Naive B cell (primary cell): ENCODE measurements around the gene SHISA7. TPM values are rescaled to one million over a fixed set of nuclear protein-coding genes. Genes with fewer than 3 reads are reported as not detected.
"Not testable (repeated sequence)": the region's sequence is repeated elsewhere in the genome, so short reads cannot be mapped to it uniquely, and the experiment has no call there.

Experiments
- ATAC-seq, 2 donors: fragments of 150-1000 bp; cut with Tn5 transposase; 2 replicates each; pipeline ENCODE4 v1.10.0; 2021; ENCODE audit warnings: low read depth in 2 of 2, mild to moderate bottlenecking in 2 of 2, moderate library complexity in 2 of 2
- DNase-seq: peaks from one replicate; pipeline ENCODE4 v3.0.0; 2022
- H3K27ac Mint-ChIP-seq, 6 donors: one replicate each; pipeline ENCODE4 v1.8.0; 2020 to 2022; ENCODE audit warnings: mild to moderate bottlenecking in 6 of 6, mixed read lengths in 6 of 6, moderate library complexity in 5 of 6, inconsistent platforms in 2 of 6
- H3K27me3 Mint-ChIP-seq, 3 donors: one replicate each; pipeline ENCODE4 v1.8.0; 2021 to 2022; ENCODE audit warnings: mixed read lengths in 3 of 3, mild to moderate bottlenecking in 1 of 3
- H3K36me3 Mint-ChIP-seq, 2 donors: one replicate each; pipeline ENCODE4 v1.8.0; 2020 to 2022; ENCODE audit warnings: mixed read lengths in 2 of 2, inconsistent platforms in 1 of 2, mild to moderate bottlenecking in 1 of 2
- H3K4me1 Mint-ChIP-seq, 3 donors: one replicate each; pipeline ENCODE4 v1.8.0; 2020 to 2022; ENCODE audit warnings: mixed read lengths in 3 of 3, inconsistent platforms in 1 of 3, mild to moderate bottlenecking in 1 of 3, moderate library complexity in 1 of 3
- H3K4me3 Mint-ChIP-seq, 8 donors: one replicate each; pipeline ENCODE4 v1.8.0; 2020 to 2022; ENCODE audit warnings: mild to moderate bottlenecking in 8 of 8, mixed read lengths in 8 of 8, moderate library complexity in 8 of 8, inconsistent platforms in 2 of 8
- H3K9me3 Mint-ChIP-seq, 7 donors: one replicate each; pipeline ENCODE4 v1.8.0; 2020 to 2022; ENCODE audit warnings: mixed read lengths in 7 of 7, mild to moderate bottlenecking in 5 of 7, inconsistent platforms in 2 of 7, moderate library complexity in 1 of 7
- polyA plus RNA-seq, 6 donors: library from polyadenylated mRNA; unstranded; fragments of 300-500 nt; fragmentation: Illumina TruSeq; gene quantifications; one replicate each; pipeline ENCODE4 v1.2.3, GENCODE V29; 2021; ENCODE audit warnings: low read depth in 6 of 6

SHISA7 gene
- polyA plus RNA-seq, 6 donors from 2014 or later: not detected

GRCh38 chr19:55453511-55454260, 10.6 kb upstream of the SHISA7 start:
- DNase-seq (no peak), ATAC-seq (no peak)
- Mint-ChIP-seq H3K36me3 (peaks cover 5 to 33% of the 10 kb centered on the region in 2 donors), H3K27me3 (peaks cover 19 to 36% (median 21%) of the 10 kb centered on the region in 3 donors), H3K4me3 (peak overlapping the region; percentile 12 to 85 (median 54)), H3K27ac (peak overlapping the region in 4 of 6 donors; percentile 10 to 53 (median 32)), H3K9me3 (peaks cover 0 to 3% (median 0%) of the 10 kb centered on the region in 7 donors), H3K4me1 (peaks cover 7 to 32% (median 15%) of the 10 kb centered on the region in 3 donors)

DNA sequence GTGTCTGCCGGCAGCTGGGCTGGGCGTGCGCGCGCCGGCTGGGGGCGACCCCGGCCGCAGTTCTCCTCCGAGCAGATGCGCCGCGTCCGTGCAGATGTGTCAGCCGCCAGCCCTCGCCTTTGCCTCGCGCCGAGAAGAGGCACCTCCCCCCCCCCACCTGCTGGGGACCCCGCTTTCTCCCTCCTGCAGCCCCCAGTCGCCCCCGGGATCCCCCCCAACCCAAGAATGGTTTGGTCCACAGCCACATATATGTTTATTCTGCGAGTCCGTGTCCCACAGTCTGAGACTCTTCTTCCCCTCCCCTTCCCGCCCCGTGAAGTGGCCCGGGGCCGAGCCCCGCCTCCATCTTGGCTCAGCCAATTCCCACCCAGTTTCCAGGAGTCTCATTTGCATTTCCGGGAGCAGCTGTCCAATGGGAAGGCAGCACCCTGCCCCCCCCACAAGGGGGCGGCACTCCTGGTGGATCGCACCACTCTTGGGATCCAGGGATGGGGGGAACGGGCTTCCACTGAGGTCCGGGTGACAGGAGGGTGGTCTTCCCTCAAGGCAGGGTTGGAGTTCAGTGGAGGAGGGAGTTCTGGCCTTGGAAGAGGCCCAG, 9.7 kb upstream of the SHISA7 start:
- H3K9me3 Mint-ChIP-seq: peaks cover 0 to 3% (median 0%) of the 10 kb centered on the region in 7 donors
- DNase-seq (no peak), ATAC-seq (peak; percentile 10 to 17)
- peaks cover 7 to 32% (median 15%) of the 10 kb centered on the region in 3 donors for H3K4me1 Mint-ChIP-seq
- peaks cover 5 to 33% of the 10 kb centered on the region in 2 donors for H3K36me3 Mint-ChIP-seq
- H3K4me3 Mint-ChIP-seq: peak overlapping the region in 6 of 8 donors; percentile 18 to 84 (median 52)
- peaks cover 19 to 36% (median 21%) of the 10 kb centered on the region in 3 donors for H3K27me3 Mint-ChIP-seq
- H3K27ac Mint-ChIP-seq: peak overlapping the region in 1 of 6 donors; percentile 53

DNA sequence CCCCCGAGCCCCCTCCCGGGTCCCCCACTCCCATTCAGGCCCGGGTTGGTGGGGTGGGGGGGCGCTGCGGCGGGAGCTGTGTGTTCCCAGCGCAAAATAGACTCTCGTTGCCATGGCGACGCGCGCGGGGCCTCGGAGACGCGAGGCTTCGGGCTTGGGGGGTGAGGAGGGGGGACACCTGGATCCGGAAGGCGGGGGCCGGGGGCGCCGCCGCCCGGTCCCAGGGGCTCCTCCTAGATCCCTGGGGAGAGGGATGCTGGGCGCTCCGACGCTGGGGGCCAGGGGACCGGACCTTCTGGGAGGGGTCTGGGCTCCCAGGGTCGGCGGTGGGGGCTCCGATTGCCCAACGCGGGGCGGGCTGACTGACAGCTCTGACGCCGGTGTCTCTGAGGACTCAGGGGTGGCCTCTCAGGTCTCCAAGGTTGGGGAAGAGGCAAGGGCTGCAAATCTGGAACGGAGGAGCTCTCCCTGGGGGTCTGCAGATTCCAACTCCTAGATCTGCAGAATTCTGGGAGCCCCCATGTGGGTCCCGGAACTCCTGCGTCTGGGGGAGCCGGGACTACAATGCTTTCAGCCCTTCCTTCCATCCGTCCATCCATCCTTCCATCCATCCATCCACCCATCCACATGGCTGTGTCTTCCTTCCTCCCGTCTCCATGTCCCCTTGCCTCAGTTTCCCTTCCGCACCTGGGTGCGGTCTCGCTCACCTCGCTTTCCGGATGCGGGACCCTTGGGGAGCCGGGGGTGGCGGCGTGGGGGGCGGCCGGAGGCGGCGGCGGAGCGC, 9.1 kb upstream of the SHISA7 start:
- H3K4me3 Mint-ChIP-seq: peak overlapping the region; percentile 15 to 84 (median 81)
- peak; percentile 39 to 44 for ATAC-seq
- peak overlapping the region in 2 of 6 donors; percentile 80 to 95 for H3K27ac Mint-ChIP-seq
- H3K9me3 Mint-ChIP-seq: peaks cover 0 to 3% (median 0%) of the 10 kb centered on the region in 7 donors
- no peak for DNase-seq
- H3K4me1 Mint-ChIP-seq: peaks cover 7 to 32% (median 15%) of the 10 kb centered on the region in 3 donors
- H3K36me3 Mint-ChIP-seq: peaks cover 5 to 33% of the 10 kb centered on the region in 2 donors
- peaks cover 19 to 36% (median 21%) of the 10 kb centered on the region in 3 donors for H3K27me3 Mint-ChIP-seq

GRCh38 chr19:55451163-55451964, 8.3 kb upstream of the SHISA7 start:
- H3K9me3 Mint-ChIP-seq: peaks cover 0 to 3% (median 0%) of the 10 kb centered on the region in 7 donors

GRCh38 chr19:55449469-55449868, 6.4 kb upstream of the SHISA7 start:
- peaks cover 7 to 25% (median 16%) of the 10 kb centered on the region in 3 donors for H3K4me1 Mint-ChIP-seq
- ATAC-seq: no peak
- H3K9me3 Mint-ChIP-seq: peaks cover 0 to 3% (median 0%) of the 10 kb centered on the region in 7 donors
- peak overlapping the region in 1 of 8 donors; percentile 29 for H3K4me3 Mint-ChIP-seq
- peaks cover 31 to 45% (median 34%) of the 10 kb centered on the region in 3 donors for H3K27me3 Mint-ChIP-seq
- no peak for DNase-seq
- peaks cover 5 to 22% of the 10 kb centered on the region in 2 donors for H3K36me3 Mint-ChIP-seq
- no peak overlapping the region for H3K27ac Mint-ChIP-seq

More at GRCh38 chr19:55451163-55451964, 8.3 kb upstream of the SHISA7 start:
- Mint-ChIP-seq H3K4me3 (peak overlapping the region; percentile 41 to 86 (median 84)), H3K4me1 (peaks cover 7 to 32% (median 15%) of the 10 kb centered on the region in 3 donors), H3K27me3 (peaks cover 19 to 36% (median 21%) of the 10 kb centered on the region in 3 donors), H3K27ac (peak overlapping the region in 2 of 6 donors; percentile 80 to 86), H3K36me3 (peaks cover 5 to 33% of the 10 kb centered on the region in 2 donors)
- ATAC-seq (peak; percentile 59 to 61), DNase-seq (no peak)

DNA sequence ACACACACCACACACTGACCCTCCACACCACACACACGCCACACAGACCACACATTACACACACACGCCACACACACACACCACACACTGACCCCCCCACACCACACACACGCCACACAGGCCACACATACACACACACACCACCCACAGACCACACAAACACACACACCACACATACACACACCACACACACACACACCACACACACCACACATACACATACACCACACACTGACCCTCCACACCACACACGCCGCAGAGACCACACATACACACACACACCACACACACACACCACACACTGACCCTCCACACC, 5.0 kb upstream of the SHISA7 start:
- peaks cover 7 to 20% (median 14%) of the 10 kb centered on the region in 3 donors for H3K4me1 Mint-ChIP-seq
- not testable (repeated sequence) for H3K9me3 Mint-ChIP-seq, H3K27ac Mint-ChIP-seq, DNase-seq, H3K36me3 Mint-ChIP-seq, H3K4me3 Mint-ChIP-seq, ATAC-seq
- H3K27me3 Mint-ChIP-seq: peaks cover 31 to 45% (median 40%) of the 10 kb centered on the region in 3 donors

DNA sequence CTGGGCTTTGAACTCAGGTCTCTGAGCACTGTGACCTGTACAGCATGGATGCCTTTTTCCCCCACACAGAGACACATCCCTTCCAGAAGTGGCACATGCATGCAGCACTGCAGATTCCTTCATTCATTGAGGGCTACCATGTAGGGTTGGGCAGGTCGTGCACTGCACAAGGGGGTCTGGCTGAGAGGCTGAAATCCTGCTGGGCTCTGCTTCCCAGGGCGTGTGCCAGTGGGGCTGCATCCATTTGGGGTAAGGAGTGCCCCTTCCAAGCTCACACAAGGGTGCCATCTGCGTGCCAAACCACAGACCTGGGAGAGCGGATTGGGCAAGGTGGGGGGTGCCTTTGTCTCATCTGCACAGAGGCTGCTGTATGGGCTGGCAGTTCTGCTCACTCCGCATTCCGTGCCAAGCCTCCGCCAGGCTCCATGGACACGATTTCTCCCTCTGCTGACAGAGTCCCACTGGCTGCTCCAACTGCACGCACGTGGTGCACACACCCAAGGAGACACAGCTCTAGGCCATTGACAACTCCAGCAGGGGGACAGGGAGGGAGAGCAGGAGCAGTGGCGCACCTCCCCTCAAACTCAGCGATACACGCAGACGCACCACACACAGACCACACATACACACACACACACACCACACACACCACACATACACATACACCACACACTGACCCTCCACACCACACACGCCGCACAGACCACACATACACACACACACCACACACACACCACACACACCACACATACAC, 4.5 kb upstream of the SHISA7 start:
- H3K36me3 Mint-ChIP-seq: peaks cover 0 to 8% of the 10 kb centered on the region in 2 donors
- H3K4me3 Mint-ChIP-seq: no peak overlapping the region
- ATAC-seq: peak; percentile 8 to 12
- H3K9me3 Mint-ChIP-seq: no peaks in the 10 kb centered on the region
- no peak for DNase-seq
- H3K4me1 Mint-ChIP-seq: peaks cover 7 to 23% (median 19%) of the 10 kb centered on the region in 3 donors
- peaks cover 34 to 47% (median 39%) of the 10 kb centered on the region in 3 donors for H3K27me3 Mint-ChIP-seq
- no peak overlapping the region for H3K27ac Mint-ChIP-seq

DNA sequence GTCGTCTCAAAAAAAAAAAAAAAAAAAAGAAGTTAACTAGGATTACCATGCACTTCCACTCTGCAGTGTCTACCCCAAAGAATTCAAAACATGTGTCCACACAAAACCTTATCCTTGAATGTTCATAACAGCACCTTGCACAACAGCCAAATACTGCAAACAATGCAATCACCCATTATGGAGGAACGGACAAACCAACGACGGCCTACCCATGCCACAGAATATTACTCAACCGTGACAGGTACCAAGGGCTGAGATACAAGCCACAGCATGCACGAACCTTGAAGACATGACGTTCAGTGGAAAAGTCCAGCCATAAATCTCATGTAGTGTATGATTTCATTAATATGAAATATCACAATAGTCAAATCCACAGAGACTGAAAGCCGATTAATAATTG, 3.0 kb upstream of the SHISA7 start:
- H3K36me3 Mint-ChIP-seq: peaks cover 0 to 7% of the 10 kb centered on the region in 2 donors
- DNase-seq (no peak), ATAC-seq (no peak)
- peaks cover 0 to 5% (median under 1%) of the 10 kb centered on the region in 7 donors for H3K9me3 Mint-ChIP-seq
- peaks cover 7 to 27% (median 24%) of the 10 kb centered on the region in 3 donors for H3K4me1 Mint-ChIP-seq
- no peak overlapping the region for H3K4me3 Mint-ChIP-seq
- no peak overlapping the region for H3K27ac Mint-ChIP-seq
- peaks cover 42 to 54% (median 49%) of the 10 kb centered on the region in 3 donors for H3K27me3 Mint-ChIP-seq

GRCh38 chr19:55444646-55445045, 1.5 kb upstream of the SHISA7 start:
- peaks cover 0 to 16% of the 10 kb centered on the region in 2 donors for H3K36me3 Mint-ChIP-seq
- DNase-seq: no peak
- peaks cover 18 to 26% (median 25%) of the 10 kb centered on the region in 3 donors for H3K4me1 Mint-ChIP-seq
- H3K27me3 Mint-ChIP-seq: peaks cover 44 to 62% (median 58%) of the 10 kb centered on the region in 3 donors
- peak overlapping the region in 1 of 8 donors; percentile 52 for H3K4me3 Mint-ChIP-seq
- peak overlapping the region in 1 of 6 donors; percentile 75 for H3K27ac Mint-ChIP-seq
- ATAC-seq: no peak
- H3K9me3 Mint-ChIP-seq: peaks cover 0 to 7% (median 2%) of the 10 kb centered on the region in 7 donors

DNA sequence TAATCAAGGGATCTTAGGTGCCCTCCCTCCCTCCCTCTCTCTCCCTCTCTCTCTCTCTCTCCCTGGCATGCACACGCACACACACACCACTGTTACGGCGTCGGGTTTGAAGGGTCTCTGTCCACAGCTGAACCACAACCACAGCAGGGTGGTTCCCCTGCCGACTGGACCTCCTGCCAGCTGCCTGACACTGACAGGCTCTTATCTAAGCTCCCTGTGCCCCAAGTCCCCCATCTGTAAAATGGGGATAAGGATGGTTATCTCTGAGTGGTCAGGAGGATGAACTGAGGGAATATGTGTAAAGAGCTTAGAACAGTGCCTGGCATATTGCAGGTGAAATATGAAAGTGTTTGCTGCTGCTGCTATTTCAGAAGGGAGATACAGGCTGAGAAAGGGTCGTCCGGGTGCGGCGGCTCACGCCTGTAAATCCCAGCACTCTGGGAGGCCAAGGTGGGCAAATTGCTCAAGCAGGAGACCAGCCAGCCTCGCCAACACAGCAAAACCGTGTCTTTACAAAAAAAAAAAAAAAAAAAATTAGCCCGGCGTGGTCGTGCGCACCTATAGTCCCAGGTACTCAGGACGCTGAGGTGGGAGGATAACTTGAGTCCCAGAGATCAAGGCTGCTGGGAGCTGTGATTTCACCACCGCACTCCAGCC, 852 bp upstream of the SHISA7 start:
- no peak for DNase-seq
- ATAC-seq: no peak
- peaks cover 0 to 13% (median 4%) of the 10 kb centered on the region in 7 donors for H3K9me3 Mint-ChIP-seq
- peaks cover 51 to 69% (median 65%) of the 10 kb centered on the region in 3 donors for H3K27me3 Mint-ChIP-seq
- H3K36me3 Mint-ChIP-seq: peaks cover 0 to 23% of the 10 kb centered on the region in 2 donors
- peak overlapping the region in 4 of 8 donors; percentile 20 to 61 (median 53) for H3K4me3 Mint-ChIP-seq
- H3K4me1 Mint-ChIP-seq: peaks cover 22 to 33% (median 32%) of the 10 kb centered on the region in 3 donors
- H3K27ac Mint-ChIP-seq: no peak overlapping the region

- H3K4me1 Mint-ChIP-seq: peaks cover 22 to 33% (median 32%) of the 10 kb centered on the region in 3 donors
- peaks cover 54 to 81% (median 80%) of the 10 kb centered on the region in 3 donors for H3K27me3 Mint-ChIP-seq
- peak overlapping the region in 3 of 8 donors; percentile 61 to 70 (median 70) for H3K4me3 Mint-ChIP-seq
- DNase-seq: no peak
- H3K36me3 Mint-ChIP-seq: peaks cover 0 to 25% of the 10 kb centered on the region in 2 donors
- H3K27ac Mint-ChIP-seq: no peak overlapping the region
- peaks cover 0 to 14% (median 4%) of the 10 kb centered on the region in 7 donors for H3K9me3 Mint-ChIP-seq
- peak; percentile 72 to 81 for ATAC-seq
Observed at GRCh38 chr19:55442372-55442961, 633 bp downstream of the SHISA7 start.
